ENCODE measurements around the gene MAN2A1.

Gene MAN2A1

DNA sequence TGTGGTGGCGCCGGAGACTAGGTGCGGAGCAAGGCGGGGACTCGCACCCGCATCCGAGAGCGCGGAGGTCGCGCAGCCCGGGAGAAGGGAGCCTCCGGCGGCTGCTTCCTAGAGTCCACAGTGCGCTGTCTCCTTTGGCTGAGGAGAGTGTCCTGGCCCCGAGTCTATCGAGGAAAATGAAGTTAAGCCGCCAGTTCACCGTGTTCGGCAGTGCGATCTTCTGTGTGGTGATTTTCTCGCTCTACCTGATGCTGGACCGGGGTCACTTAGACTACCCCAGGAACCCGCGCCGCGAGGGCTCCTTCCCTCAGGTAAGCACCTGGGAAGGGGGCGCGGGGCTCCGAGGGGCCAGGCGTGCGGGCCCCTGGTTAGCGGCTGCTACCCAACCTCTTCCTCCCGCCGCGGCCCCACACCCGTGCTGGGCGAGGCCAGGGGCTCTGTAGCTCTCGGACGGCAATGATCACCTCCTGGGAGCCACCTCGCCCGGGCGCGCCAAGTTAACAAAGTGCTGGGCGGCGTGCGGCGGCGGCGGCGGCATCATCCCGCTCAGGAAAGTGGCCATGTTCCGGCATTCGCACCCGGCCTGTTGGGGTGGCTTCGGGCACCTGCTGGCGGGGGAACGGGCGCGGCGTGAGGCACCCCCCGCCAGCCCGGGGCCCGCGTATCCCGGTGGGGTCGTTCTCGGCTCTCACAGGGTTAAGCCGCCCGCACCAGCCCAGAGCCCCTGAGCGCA is 681 bp downstream of the MAN2A1 start:
- DNase-seq (peak in 2 of 3 experiments; percentile 27), ATAC-seq (replicated peaks) (peak; percentile 7)
- Mint-ChIP-seq H3K4me1 (ENCODE audit: low read depth in 2 of 2) (peaks cover 44 to 48% of the 10 kb centered on the region in 2 donors), H3K4me3 (peak overlapping the region; percentile 80 to 86), H3K27me3 (peaks cover 6 to 10% of the 10 kb centered on the region in 2 donors), H3K27ac (peak overlapping the region; percentile 78 to 84), H3K9me3 (no peaks in the 10 kb centered on the region), H3K36me3 (ENCODE audit: insufficient read depth) (peaks cover 22% of the 10 kb centered on the region)

GRCh38 chr5:109690975-109691574 is 1.3 kb downstream of the MAN2A1 start:
- Mint-ChIP-seq H3K27ac (peak overlapping the region; percentile 78 to 84), H3K9me3 (no peaks in the 10 kb centered on the region), H3K4me1 (ENCODE audit: low read depth in 2 of 2) (peaks cover 51 to 54% of the 10 kb centered on the region in 2 donors), H3K4me3 (peak overlapping the region; percentile 80 to 86), H3K36me3 (ENCODE audit: insufficient read depth) (peaks cover 22% of the 10 kb centered on the region), H3K27me3 (peaks cover 2 to 4% of the 10 kb centered on the region in 2 donors)
- DNase-seq (peak; percentile 31 to 55 (median 44)), ATAC-seq (replicated peaks) (peak; percentile 35)

GRCh38 chr5:109691996-109692395 is 2.3 kb downstream of the MAN2A1 start:
- Mint-ChIP-seq H3K27ac (peak overlapping the region in 1 of 2 donors; percentile 84), H3K27me3 (no peaks in the 10 kb centered on the region), H3K36me3 (ENCODE audit: insufficient read depth) (peaks cover 22% of the 10 kb centered on the region), H3K9me3 (no peaks in the 10 kb centered on the region), H3K4me3 (peak overlapping the region; percentile 80 to 86), H3K4me1 (ENCODE audit: low read depth in 2 of 2) (peaks cover 59 to 60% of the 10 kb centered on the region in 2 donors)
- DNase-seq (no peak), ATAC-seq (replicated peaks) (no peak)

DNA sequence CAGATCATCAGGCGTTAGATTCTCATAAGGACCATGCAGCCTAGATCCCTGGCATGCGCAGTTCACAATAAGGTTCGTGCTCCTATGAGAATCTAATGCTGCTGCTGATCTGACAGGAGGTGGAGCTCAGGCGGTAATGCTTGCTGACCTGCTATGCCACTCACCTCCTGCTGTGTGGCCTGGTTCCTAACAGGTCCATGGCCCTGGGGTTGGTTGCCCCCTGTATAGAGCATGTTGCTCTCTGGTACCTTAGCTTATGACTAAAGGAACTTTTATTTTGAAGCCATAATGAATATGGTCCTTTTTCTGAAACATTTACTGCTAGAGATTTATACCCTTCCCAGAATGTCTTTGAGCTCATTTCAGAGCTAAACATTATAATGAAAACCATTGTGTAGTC is 3.1 kb downstream of the MAN2A1 start:
- no peaks in the 10 kb centered on the region for H3K9me3 Mint-ChIP-seq

DNA sequence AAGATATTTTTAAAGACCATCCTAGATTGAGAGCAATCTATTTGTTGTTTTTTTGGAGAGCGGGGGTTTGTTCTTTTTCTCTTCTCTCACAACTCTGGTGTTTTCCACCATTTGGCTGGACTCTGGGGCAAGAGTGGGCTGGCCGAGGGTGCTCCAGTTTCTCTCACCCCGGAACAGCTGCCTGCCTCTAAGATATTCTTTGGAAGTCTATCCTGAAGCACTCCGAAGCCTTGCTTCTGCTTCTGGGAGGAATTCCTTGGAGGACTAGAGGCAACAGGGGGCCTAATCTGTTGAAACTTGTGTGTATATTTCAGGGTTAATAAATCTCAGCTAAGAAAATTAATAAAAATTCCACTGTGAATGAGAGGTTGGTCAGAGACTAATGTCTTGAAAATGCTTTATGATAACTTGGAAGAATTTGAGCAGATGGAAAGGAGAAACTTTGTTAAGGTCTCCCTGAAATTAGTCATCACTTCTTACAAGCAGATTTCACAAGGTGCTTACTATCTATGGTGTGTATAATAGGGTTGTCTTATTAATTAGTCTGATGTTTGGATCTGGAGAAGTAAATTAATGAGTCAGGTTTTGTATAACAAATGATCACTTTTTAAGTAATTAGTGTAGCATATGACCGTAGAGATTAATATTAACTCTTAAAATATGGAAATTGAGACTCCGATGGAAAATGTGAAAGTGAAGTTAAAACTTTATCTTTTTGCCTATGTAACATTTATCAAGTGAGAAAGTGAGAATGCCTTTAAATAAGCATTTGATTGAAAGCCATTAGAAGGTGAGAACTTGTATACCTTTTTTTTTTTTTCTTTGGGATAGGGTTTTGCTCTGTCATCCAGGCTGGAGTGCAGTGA is 4.0 kb downstream of the MAN2A1 start:
- Mint-ChIP-seq H3K27ac (peak overlapping the region; percentile 78 to 81), H3K36me3 (ENCODE audit: insufficient read depth) (peaks cover 22% of the 10 kb centered on the region), H3K4me1 (ENCODE audit: low read depth in 2 of 2) (peaks cover 63 to 74% of the 10 kb centered on the region in 2 donors), H3K4me3 (peak overlapping the region; percentile 80 to 86), H3K27me3 (no peaks in the 10 kb centered on the region), H3K9me3 (no peaks in the 10 kb centered on the region)
- ATAC-seq (replicated peaks) (no peak), DNase-seq (no peak)

More for the DNA sequence above, 3.1 kb downstream of the MAN2A1 start:
- H3K27ac Mint-ChIP-seq: peak overlapping the region; percentile 5 to 53
- peak overlapping the region; percentile 80 to 86 for H3K4me3 Mint-ChIP-seq
- peaks cover 61 to 67% of the 10 kb centered on the region in 2 donors for H3K4me1 Mint-ChIP-seq (ENCODE audit: low read depth in 2 of 2)
- DNase-seq: no peak
- H3K27me3 Mint-ChIP-seq: no peaks in the 10 kb centered on the region
- H3K36me3 Mint-ChIP-seq (ENCODE audit: insufficient read depth): peaks cover 22% of the 10 kb centered on the region
- ATAC-seq (replicated peaks): no peak

DNA sequence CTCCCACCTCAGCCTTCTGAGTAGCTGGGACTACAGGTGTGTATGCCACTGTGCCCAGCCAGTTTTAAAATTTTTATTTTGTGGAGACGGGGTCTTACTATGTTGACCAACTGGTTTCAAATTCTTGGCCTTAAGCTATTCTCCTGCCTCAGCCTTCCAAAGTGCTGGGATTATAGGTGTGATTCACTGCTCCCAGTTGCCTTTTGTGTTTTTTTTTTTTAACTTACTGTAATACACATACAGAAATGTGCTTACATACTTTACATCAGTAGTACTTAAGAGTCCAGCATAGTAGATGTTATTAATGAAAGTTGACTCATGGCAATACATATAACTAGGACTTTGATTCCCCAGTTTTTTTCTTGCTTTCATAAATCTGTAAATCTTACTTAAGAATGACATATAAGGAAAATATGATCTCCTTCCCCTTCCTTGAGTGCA is 4.7 kb downstream of the MAN2A1 start:
- Mint-ChIP-seq H3K9me3 (no peaks in the 10 kb centered on the region), H3K36me3 (ENCODE audit: insufficient read depth) (peaks cover 19% of the 10 kb centered on the region), H3K4me1 (ENCODE audit: low read depth in 2 of 2) (peaks cover 64 to 80% of the 10 kb centered on the region in 2 donors), H3K27me3 (no peaks in the 10 kb centered on the region), H3K4me3 (peak overlapping the region; percentile 59 to 86), H3K27ac (peak overlapping the region; percentile 81 to 90)
- DNase-seq (no peak), ATAC-seq (replicated peaks) (no peak)

DNA sequence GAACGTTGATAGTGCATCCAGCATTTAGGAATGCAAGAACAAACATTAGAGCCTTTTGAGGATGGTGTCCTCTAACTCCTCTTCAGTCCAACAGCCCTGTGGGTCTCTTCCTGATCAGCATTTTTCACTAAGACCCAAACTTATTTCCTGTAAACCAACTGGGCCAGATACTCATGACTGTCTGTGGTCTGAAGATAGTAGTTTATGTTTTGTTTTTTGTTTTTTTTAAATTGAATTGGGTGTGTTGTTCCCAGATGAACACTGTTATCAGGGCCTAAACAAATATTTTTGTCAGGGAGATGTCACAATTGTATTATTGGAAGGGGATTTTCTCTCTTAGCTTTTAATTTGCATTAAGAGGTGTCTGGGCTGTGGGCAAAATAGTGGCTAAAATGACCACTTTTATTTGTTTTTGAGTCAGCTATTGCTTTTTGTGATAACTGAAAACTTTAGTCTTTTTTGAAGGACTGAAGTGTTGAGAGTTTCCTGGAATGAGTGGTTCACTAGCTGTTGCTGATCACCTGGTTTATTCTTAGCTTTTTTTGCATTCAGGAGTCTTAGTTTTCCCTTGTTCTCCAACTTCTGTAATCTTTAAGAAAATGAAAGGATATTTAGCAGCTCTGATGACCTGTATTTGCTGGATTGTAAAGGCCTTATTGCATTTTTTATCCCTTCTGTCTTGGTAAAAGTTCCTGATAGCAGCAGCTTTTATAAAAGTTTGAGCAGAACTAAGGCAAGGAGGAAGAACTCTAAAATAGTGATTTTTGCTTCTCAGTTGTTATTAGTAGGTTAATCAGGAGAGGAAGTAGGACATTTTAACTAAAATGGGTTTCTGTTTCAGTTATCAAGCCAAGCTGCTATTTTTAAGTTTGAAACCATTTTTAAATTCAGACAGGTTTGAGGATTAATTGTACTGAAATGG is 5.5 kb downstream of the MAN2A1 start:
- Mint-ChIP-seq H3K4me1 (ENCODE audit: low read depth in 2 of 2) (peaks cover 66 to 85% of the 10 kb centered on the region in 2 donors), H3K4me3 (peak overlapping the region; percentile 59 to 86), H3K36me3 (ENCODE audit: insufficient read depth) (peaks cover 12% of the 10 kb centered on the region), H3K27ac (peak overlapping the region; percentile 81 to 90), H3K27me3 (no peaks in the 10 kb centered on the region), H3K9me3 (no peaks in the 10 kb centered on the region)
- ATAC-seq (replicated peaks) (no peak), DNase-seq (no peak)

- Mint-ChIP-seq H3K36me3 (ENCODE audit: insufficient read depth) (peaks cover 3% of the 10 kb centered on the region), H3K27ac (no peak overlapping the region), H3K27me3 (no peaks in the 10 kb centered on the region), H3K4me3 (peak overlapping the region in 1 of 2 donors; percentile 86), H3K4me1 (ENCODE audit: low read depth in 2 of 2) (peaks cover 68 to 85% of the 10 kb centered on the region in 2 donors), H3K9me3 (no peaks in the 10 kb centered on the region)
- DNase-seq (no peak), ATAC-seq (replicated peaks) (no peak)
These were observed 7.6 kb downstream of the MAN2A1 start for GRCh38 chr5:109697339-109697738.

- H3K27me3 Mint-ChIP-seq: no peaks in the 10 kb centered on the region
- DNase-seq (no peak), ATAC-seq (replicated peaks) (no peak)
- H3K4me3 Mint-ChIP-seq: peak overlapping the region in 1 of 2 donors; percentile 5
- no peak overlapping the region for H3K27ac Mint-ChIP-seq
- H3K9me3 Mint-ChIP-seq: no peaks in the 10 kb centered on the region
- H3K4me1 Mint-ChIP-seq (ENCODE audit: low read depth in 2 of 2): peaks cover 47 to 66% of the 10 kb centered on the region in 2 donors
- H3K36me3 Mint-ChIP-seq (ENCODE audit: insufficient read depth): no peaks in the 10 kb centered on the region
These were observed 10.9 kb downstream of the MAN2A1 start for GRCh38 chr5:109700516-109701153.

DNA sequence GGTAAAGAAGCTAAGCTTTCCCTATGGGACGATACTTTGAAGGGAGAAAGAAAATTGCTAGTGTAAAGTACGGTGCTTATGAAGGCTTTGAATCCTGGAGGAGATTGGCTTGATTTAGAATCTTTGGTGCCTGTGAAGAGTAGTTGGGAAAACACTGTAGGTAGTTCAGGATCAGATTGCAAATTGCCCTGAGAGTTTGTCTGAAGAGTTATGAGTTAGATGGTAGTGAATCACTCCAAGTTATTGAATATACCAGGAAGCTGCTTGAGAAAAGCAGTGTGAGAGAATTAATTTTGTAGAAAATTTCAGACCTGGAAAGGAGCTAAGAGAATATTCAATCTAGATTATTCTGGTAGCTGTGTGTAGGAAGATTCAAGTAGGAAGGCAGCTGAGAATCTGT is 11.5 kb downstream of the MAN2A1 start:
- Mint-ChIP-seq H3K27ac (no peak overlapping the region), H3K36me3 (ENCODE audit: insufficient read depth) (no peaks in the 10 kb centered on the region), H3K27me3 (no peaks in the 10 kb centered on the region), H3K9me3 (no peaks in the 10 kb centered on the region), H3K4me1 (ENCODE audit: low read depth in 2 of 2) (peaks cover 41 to 60% of the 10 kb centered on the region in 2 donors), H3K4me3 (peak overlapping the region in 1 of 2 donors; percentile 3)
- no peak for DNase-seq
- ATAC-seq (replicated peaks): no peak

- Mint-ChIP-seq H3K27ac (no peak overlapping the region), H3K36me3 (ENCODE audit: insufficient read depth) (no peaks in the 10 kb centered on the region), H3K4me1 (ENCODE audit: low read depth in 2 of 2) (peaks cover 39 to 58% of the 10 kb centered on the region in 2 donors), H3K27me3 (no peaks in the 10 kb centered on the region), H3K4me3 (peak overlapping the region in 1 of 2 donors; percentile 23), H3K9me3 (no peaks in the 10 kb centered on the region)
- no peak for DNase-seq
- no peak for ATAC-seq (replicated peaks)
These were observed 12.1 kb downstream of the MAN2A1 start for GRCh38 chr5:109701792-109702191.

GRCh38 chr5:109703166-109703565 is 13.4 kb downstream of the MAN2A1 start:
- no peak for ATAC-seq (replicated peaks)
- DNase-seq: no peak
- Mint-ChIP-seq H3K36me3 (ENCODE audit: insufficient read depth) (no peaks in the 10 kb centered on the region), H3K4me3 (no peak overlapping the region), H3K27me3 (no peaks in the 10 kb centered on the region), H3K4me1 (ENCODE audit: low read depth in 2 of 2) (peaks cover 45 to 60% of the 10 kb centered on the region in 2 donors), H3K27ac (no peak overlapping the region), H3K9me3 (no peaks in the 10 kb centered on the region)
